SK-N-SH (cell line): ENCODE measurements around the gene PLEKHA4. TPM values are rescaled to one million over a fixed set of nuclear protein-coding genes. Genes with fewer than 3 reads are reported as not detected.
"Not testable (repeated sequence)": the region's sequence is repeated elsewhere in the genome, so short reads cannot be mapped to it uniquely, and the experiment has no call there.

ENCODE experiments used
- CTCF ChIA-PET: fragments of 300-600, 350-600 bp; formaldehyde crosslinking; extraction: SDS; loops from one replicate; lab custom pipeline; 2021; lab: Yijun Ruan, JAX
- POLR2A ChIA-PET: fragments of 350-600 bp; sonication (Branson Sonifier 250); formaldehyde crosslinking; extraction: SDS; loops from one replicate; lab custom pipeline; 2020; ENCODE audit warnings: antibody characterized with exemption, inconsistent platforms; lab: Yijun Ruan, JAX
- DNase-seq: peaks from one replicate; pipeline ENCODE4 v3.0.0; 2012
- H2AFZ ChIP-seq: fragments of 200-600 bp; sonication (generic); 2 replicates; pipeline ENCODE4 v1.8.1; 2016; ENCODE audit warnings: antibody characterized with exemption, mild to moderate bottlenecking, low read depth
- H3F3A ChIP-seq: fragments of 200-600 bp; sonication (generic); replicated peaks from 2 replicates; pipeline ENCODE3; 2016; ENCODE audit warnings: antibody characterized with exemption, mild to moderate bottlenecking; ENCODE audit not compliant: insufficient read depth
- H3K27ac ChIP-seq, 2 experiments: fragments of 200-500 bp in 1 of 2; fragments of 200-600 bp in 1 of 2; sonication (Bioruptor generic) in 1 of 2; sonication (generic), shearing (Covaris generic) in 1 of 2; 2 replicates each; pipeline versions ENCODE4 v1.5.1 to v1.6.1; 2014 to 2016; ENCODE audit warnings: low read depth in 2 of 2, inconsistent platforms in 1 of 2, low read length in 1 of 2, mild to moderate bottlenecking in 1 of 2, mixed read lengths in 1 of 2
- H3K27me3 ChIP-seq: fragments of 200-600 bp; sonication (generic), shearing (Covaris generic); 2 replicates; pipeline ENCODE4 v1.6.1; 2016; ENCODE audit warnings: mixed run types; ENCODE audit not compliant: insufficient read depth
- H3K36me3 ChIP-seq, 2 experiments: fragments of 200-500 bp in 1 of 2; fragments of 200-600 bp in 1 of 2; sonication (Bioruptor generic) in 1 of 2; sonication (generic) in 1 of 2; replicated peaks in 1 of 2; 2 replicates each; pipeline versions ENCODE3 to v1.5.1; 2014 to 2016; ENCODE audit warnings: low read length in 1 of 2, mild to moderate bottlenecking in 1 of 2; ENCODE audit not compliant: insufficient read depth in 2 of 2, control insufficient read depth in 1 of 2
- H3K4me1 ChIP-seq, 2 experiments: fragments of 200-500 bp in 1 of 2; fragments of 200-600 bp in 1 of 2; sonication (Bioruptor generic) in 1 of 2; sonication (generic), shearing (Covaris generic) in 1 of 2; 2 replicates each; pipeline versions ENCODE4 v1.5.1 to v1.6.1; 2014 to 2016; ENCODE audit warnings: low read depth in 1 of 2, low read length in 1 of 2, mixed run types in 1 of 2; ENCODE audit not compliant: insufficient read depth in 2 of 2, control insufficient read depth in 1 of 2
- H3K4me2 ChIP-seq: fragments of 200-600 bp; sonication (generic), shearing (Covaris generic); 2 replicates; pipeline ENCODE4 v1.6.1; 2017; ENCODE audit warnings: mixed run types
- H3K4me3 ChIP-seq, 2 experiments: fragments of 200-500 bp in 1 of 2; fragments of 200-600 bp in 1 of 2; sonication (Bioruptor generic) in 1 of 2; sonication (generic), shearing (Covaris generic) in 1 of 2; 2 replicates each; pipeline versions ENCODE4 v1.5.1 to v1.8.1; 2014 to 2016; ENCODE audit warnings: low read depth in 2 of 2, inconsistent platforms in 1 of 2, low read length in 1 of 2, mild to moderate bottlenecking in 1 of 2, mixed read lengths in 1 of 2, moderate library complexity in 1 of 2
- H3K79me2 ChIP-seq: fragments of 200-600 bp; sonication (generic); 2 replicates; pipeline ENCODE4 v1.8.1; 2017; ENCODE audit warnings: mild to moderate bottlenecking; ENCODE audit not compliant: insufficient read depth
- H3K9ac ChIP-seq: fragments of 200-600 bp; sonication (generic); 2 replicates; pipeline ENCODE4 v1.6.1; 2017; ENCODE audit warnings: mixed run types
- H3K9me2 ChIP-seq: fragments of 200-600 bp; sonication (generic); 2 replicates; pipeline ENCODE4 v1.6.1; 2017; ENCODE audit warnings: mixed run types
- H3K9me3 ChIP-seq: fragments of 200-600 bp; sonication (generic); 2 replicates; pipeline ENCODE4 v1.6.1; 2017; ENCODE audit warnings: mixed run types, mild to moderate bottlenecking, moderate library complexity
- H4K20me1 ChIP-seq: fragments of 200-600 bp; sonication (generic); 2 replicates; pipeline ENCODE4 v1.6.1; 2017; ENCODE audit warnings: mild to moderate bottlenecking, mixed run types; ENCODE audit not compliant: insufficient read depth
- CHD2 ChIP-seq: fragments of 150-350 bp; IDR thresholded peaks from 2 replicates; pipeline ENCODE4 v1.6.1; 2018; ENCODE audit warnings: low read length; ENCODE audit not compliant: partially characterized antibody
- ELF1 ChIP-seq: IDR thresholded peaks from 2 replicates; pipeline ENCODE4 v1.4.0; 2012
- EZH2phosphoT487 ChIP-seq: fragments of 200-600 bp; sonication (generic); IDR thresholded peaks from 2 replicates; pipeline ENCODE4 v1.6.1; 2017; ENCODE audit warnings: low read depth, mixed run types, mild to moderate bottlenecking, antibody characterized with exemption, moderate library complexity, borderline replicate concordance
- FOSL2 ChIP-seq: IDR thresholded peaks from 2 replicates; pipeline ENCODE4 v1.4.0; 2012; ENCODE audit warnings: low read depth, mild to moderate bottlenecking, moderate library complexity, borderline replicate concordance
- FOXJ3 ChIP-seq: sonication (generic); formaldehyde crosslinking; IDR thresholded peaks from 2 replicates; pipeline ENCODE4 v1.5.1; 2020; ENCODE audit warnings: mild to moderate bottlenecking, missing genetic modification reagents
- FOXM1 ChIP-seq: IDR thresholded peaks from 2 replicates; pipeline ENCODE4 v1.4.0; 2012; ENCODE audit warnings: low read depth, mild to moderate bottlenecking
- GATA2 ChIP-seq: sonication (generic); formaldehyde crosslinking; IDR thresholded peaks from 2 replicates; pipeline ENCODE4 v1.5.0; 2020; ENCODE audit warnings: mild to moderate bottlenecking, missing genetic modification reagents
- RAD21 ChIP-seq: IDR thresholded peaks from 2 replicates; pipeline ENCODE4 v1.6.1; 2012; ENCODE audit warnings: mild to moderate bottlenecking, low read length
- RCOR1 ChIP-seq: fragments of 150-350 bp; IDR thresholded peaks from 2 replicates; pipeline ENCODE4 v1.6.1; 2017; ENCODE audit warnings: antibody characterized with exemption, low read length
- RFX5 ChIP-seq: IDR thresholded peaks from 2 replicates; pipeline ENCODE4 v1.6.1; 2012; ENCODE audit warnings: mild to moderate bottlenecking, improper control_type of control experiment, low read length
- SIN3A ChIP-seq: IDR thresholded peaks from 2 replicates; pipeline ENCODE4 v1.6.1; 2012; ENCODE audit warnings: low read depth, mild to moderate bottlenecking, low read length, moderate library complexity, borderline replicate concordance
- TCF12 ChIP-seq: IDR thresholded peaks from 2 replicates; pipeline ENCODE4 v1.4.0; 2012
- TEAD4 ChIP-seq: IDR thresholded peaks from 2 replicates; pipeline ENCODE4 v1.4.0; 2012; ENCODE audit warnings: mild to moderate bottlenecking, borderline replicate concordance; ENCODE audit not compliant: insufficient read depth
- YY1 ChIP-seq: IDR thresholded peaks from 2 replicates; pipeline ENCODE4 v1.4.0; 2012; ENCODE audit warnings: low read depth, mild to moderate bottlenecking
- WGBS: methylation state at CpG from one replicate; pipeline ENCODE4 v1.1.6; 2017; ENCODE audit warnings: low lambda C conversion rate; 5-methylcytosine and 5-hydroxymethylcytosine counted together
- polyA plus RNA-seq, 3 experiments: library from polyadenylated mRNA; depleted of rRNA; stranded (reverse); fragments of >200 nt; gene quantifications; 2 replicates each; pipeline ENCODE4 v1.2.3, GENCODE V29; 2012
- TF ChIP-seq, protein P1 (sequence below): fragments of 150-350 bp; IDR thresholded peaks from 2 replicates; pipeline ENCODE4 v1.6.1; 2017; ENCODE audit warnings: antibody characterized with exemption, low read length, low read depth, borderline replicate concordance
- TF ChIP-seq, protein P2 (sequence below): IDR thresholded peaks from 2 replicates; pipeline ENCODE4 v1.4.0; 2012; ENCODE audit warnings: low read depth
- TF ChIP-seq, protein P3 (sequence below): IDR thresholded peaks from 2 replicates; pipeline ENCODE4; 2012
- TF ChIP-seq, protein P4 (sequence below): IDR thresholded peaks from 2 replicates; pipeline ENCODE4 v1.6.1; 2012; ENCODE audit warnings: mild to moderate bottlenecking, low read depth, low read length, moderate library complexity
- TF ChIP-seq, protein P5 (sequence below): IDR thresholded peaks from 2 replicates; pipeline ENCODE4 v1.4.0; 2012; ENCODE audit warnings: low read depth, borderline replicate concordance

The PLEKHA4 gene
- polyA plus RNA-seq, 1 of the 3 experiments (the other 2 are of a cell fraction), result 5.6 TPM

DNA sequence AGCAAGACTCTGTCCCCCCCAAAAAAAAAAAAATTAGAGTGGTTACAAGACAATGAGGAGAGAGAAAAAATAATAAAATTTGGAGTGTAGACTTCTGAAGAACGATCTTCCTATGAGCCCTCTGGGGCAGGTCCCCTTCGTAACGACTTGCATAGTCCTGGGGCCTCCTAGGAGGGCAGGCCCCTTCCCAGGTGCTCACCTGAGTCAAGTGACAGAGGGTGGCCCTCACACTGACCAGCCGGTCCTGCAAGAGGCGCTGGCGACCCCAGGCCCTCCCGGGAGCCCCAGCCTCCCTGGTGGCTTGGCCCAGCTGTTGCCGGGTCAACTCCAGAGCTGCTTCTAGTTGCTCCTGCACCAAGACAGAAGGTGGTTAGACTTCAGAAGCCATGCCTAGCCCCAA is 14.9 kb downstream of the PLEKHA4 start (continued):
- TF ChIP-seq, protein P1, sequence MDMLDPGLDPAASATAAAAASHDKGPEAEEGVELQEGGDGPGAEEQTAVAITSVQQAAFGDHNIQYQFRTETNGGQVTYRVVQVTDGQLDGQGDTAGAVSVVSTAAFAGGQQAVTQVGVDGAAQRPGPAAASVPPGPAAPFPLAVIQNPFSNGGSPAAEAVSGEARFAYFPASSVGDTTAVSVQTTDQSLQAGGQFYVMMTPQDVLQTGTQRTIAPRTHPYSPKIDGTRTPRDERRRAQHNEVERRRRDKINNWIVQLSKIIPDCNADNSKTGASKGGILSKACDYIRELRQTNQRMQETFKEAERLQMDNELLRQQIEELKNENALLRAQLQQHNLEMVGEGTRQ, result no peak
- TF ChIP-seq YY1, result no peak
- TF ChIP-seq ELF1, result no peak
- TF ChIP-seq, protein P2, sequence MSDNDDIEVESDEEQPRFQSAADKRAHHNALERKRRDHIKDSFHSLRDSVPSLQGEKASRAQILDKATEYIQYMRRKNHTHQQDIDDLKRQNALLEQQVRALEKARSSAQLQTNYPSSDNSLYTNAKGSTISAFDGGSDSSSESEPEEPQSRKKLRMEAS, result no peak
- TF ChIP-seq CHD2, result no peak
- TF ChIP-seq, protein P3, sequence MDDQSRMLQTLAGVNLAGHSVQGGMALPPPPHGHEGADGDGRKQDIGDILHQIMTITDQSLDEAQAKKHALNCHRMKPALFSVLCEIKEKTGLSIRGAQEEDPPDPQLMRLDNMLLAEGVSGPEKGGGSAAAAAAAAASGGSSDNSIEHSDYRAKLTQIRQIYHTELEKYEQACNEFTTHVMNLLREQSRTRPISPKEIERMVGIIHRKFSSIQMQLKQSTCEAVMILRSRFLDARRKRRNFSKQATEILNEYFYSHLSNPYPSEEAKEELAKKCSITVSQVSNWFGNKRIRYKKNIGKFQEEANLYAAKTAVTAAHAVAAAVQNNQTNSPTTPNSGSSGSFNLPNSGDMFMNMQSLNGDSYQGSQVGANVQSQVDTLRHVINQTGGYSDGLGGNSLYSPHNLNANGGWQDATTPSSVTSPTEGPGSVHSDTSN, result no peak
- TF ChIP-seq, all 33 proteins: peak for 0

DNA sequence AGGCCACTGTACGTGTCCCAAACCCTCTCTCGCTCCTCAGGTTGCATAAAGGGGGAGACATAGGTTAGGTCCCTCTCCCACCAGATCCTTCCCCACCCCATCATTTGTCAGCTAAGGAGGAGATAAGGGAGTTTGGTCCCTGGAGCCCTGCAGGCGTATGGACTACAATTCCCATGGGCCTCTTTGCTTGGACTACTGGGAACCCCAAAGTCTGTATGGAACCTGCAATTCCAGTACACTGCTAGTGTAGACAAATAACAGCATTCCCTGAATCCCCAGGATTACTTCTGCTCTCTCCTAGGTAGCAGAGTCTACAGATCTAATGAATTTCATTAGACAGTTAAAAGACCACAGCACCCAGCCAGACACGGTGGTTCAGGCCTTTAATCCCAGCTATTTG is 16.1 kb downstream of the PLEKHA4 start:
- no peaks in the 10 kb centered on the region for H3F3A ChIP-seq
- no peak overlapping the region for H2AFZ ChIP-seq
- H3K79me2 ChIP-seq, result no peaks in the 10 kb centered on the region
- no peaks in the 10 kb centered on the region for H3K36me3 ChIP-seq
- no peaks in the 10 kb centered on the region for H3K9me3 ChIP-seq
- no peak overlapping the region for H3K4me3 ChIP-seq
- H3K9ac ChIP-seq, result no peak overlapping the region
- no peaks in the 10 kb centered on the region for H4K20me1 ChIP-seq
- no peak for DNase-seq
- H3K9me2 ChIP-seq, result no peaks in the 10 kb centered on the region
- WGBS, result 98% methylated on average over 4 of the region's 4 CpGs
- H3K4me2 ChIP-seq, result no peak overlapping the region
- ChIA-PET POLR2A (no interaction called here), CTCF (interaction anchor here (3.3 to 5.7 kb wide), 3 partner anchors 9 to 118 kb away, joined by 14 to 37 read pairs (median 17); no protein-coding TSS in a partner anchor)
- H3K27me3 ChIP-seq, result no peaks in the 10 kb centered on the region
- no peak overlapping the region for H3K27ac ChIP-seq
- TF ChIP-seq FOXJ3 (CRISPR knock-in tag), result no peak
- no peak for TF ChIP-seq TEAD4
- no peak for TF ChIP-seq CHD2
- no peak for TF ChIP-seq FOXM1
- no peak for TF ChIP-seq FOSL2
- no peak for TF ChIP-seq RCOR1
- TF ChIP-seq, protein P4, sequence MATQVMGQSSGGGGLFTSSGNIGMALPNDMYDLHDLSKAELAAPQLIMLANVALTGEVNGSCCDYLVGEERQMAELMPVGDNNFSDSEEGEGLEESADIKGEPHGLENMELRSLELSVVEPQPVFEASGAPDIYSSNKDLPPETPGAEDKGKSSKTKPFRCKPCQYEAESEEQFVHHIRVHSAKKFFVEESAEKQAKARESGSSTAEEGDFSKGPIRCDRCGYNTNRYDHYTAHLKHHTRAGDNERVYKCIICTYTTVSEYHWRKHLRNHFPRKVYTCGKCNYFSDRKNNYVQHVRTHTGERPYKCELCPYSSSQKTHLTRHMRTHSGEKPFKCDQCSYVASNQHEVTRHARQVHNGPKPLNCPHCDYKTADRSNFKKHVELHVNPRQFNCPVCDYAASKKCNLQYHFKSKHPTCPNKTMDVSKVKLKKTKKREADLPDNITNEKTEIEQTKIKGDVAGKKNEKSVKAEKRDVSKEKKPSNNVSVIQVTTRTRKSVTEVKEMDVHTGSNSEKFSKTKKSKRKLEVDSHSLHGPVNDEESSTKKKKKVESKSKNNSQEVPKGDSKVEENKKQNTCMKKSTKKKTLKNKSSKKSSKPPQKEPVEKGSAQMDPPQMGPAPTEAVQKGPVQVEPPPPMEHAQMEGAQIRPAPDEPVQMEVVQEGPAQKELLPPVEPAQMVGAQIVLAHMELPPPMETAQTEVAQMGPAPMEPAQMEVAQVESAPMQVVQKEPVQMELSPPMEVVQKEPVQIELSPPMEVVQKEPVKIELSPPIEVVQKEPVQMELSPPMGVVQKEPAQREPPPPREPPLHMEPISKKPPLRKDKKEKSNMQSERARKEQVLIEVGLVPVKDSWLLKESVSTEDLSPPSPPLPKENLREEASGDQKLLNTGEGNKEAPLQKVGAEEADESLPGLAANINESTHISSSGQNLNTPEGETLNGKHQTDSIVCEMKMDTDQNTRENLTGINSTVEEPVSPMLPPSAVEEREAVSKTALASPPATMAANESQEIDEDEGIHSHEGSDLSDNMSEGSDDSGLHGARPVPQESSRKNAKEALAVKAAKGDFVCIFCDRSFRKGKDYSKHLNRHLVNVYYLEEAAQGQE, result no peak
- no peak for TF ChIP-seq YY1
- TF ChIP-seq TCF12, result no peak
- TF ChIP-seq RAD21, result no peak
- TF ChIP-seq, protein P5, sequence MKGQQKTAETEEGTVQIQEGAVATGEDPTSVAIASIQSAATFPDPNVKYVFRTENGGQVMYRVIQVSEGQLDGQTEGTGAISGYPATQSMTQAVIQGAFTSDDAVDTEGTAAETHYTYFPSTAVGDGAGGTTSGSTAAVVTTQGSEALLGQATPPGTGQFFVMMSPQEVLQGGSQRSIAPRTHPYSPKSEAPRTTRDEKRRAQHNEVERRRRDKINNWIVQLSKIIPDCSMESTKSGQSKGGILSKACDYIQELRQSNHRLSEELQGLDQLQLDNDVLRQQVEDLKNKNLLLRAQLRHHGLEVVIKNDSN, result no peak
- no peak for TF ChIP-seq RFX5
- TF ChIP-seq EZH2phosphoT487, result no peak
- no peak for TF ChIP-seq GATA2 (CRISPR knock-in tag)
- TF ChIP-seq SIN3A, result no peak
- H3K4me1 ChIP-seq, result no peaks in the 10 kb centered on the region

DNA sequence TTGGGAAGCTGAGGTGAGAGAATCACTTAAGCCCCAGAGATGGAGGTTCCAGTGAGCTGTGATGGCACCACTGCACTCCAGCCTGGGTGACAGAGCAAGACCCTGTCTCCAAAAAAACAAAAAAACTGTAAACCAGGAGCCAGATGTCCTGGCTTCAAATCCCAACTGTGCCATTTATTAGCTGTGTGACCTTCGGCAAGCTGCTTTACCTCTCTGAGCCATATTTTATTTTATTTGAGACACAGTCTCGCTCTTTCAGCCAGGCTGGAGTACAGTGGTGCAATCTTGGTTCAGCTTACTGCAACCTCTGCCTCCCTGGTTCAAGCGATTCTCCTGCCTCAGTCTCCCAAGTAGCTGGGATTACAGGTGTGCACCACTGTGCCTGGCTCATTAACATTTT is 21.8 kb downstream of the PLEKHA4 start:
- H3K9ac ChIP-seq, H3K9me2 ChIP-seq, H2AFZ ChIP-seq, H4K20me1 ChIP-seq, H3K27ac ChIP-seq, H3K27me3 ChIP-seq, H3K36me3 ChIP-seq, H3K4me1 ChIP-seq, H3K4me3 ChIP-seq, DNase-seq, H3K4me2 ChIP-seq, H3K9me3 ChIP-seq, H3K79me2 ChIP-seq, POLR2A ChIA-PET, H3F3A ChIP-seq: not testable (repeated sequence)
- 93% methylated on average over 3 of the region's 3 CpGs for WGBS
- CTCF ChIA-PET, result interaction anchor here (0.6 to 15.2 kb wide), 3 partner anchors 44 to 145 kb away, joined by 3 to 457 read pairs (median 3); no protein-coding TSS in a partner anchor
